HepG2 (cell line): ENCODE data around the gene ACACB. TPM values are rescaled to one million over a fixed set of nuclear protein-coding genes. Genes with fewer than 3 reads are reported as not detected.
A peak's percentile ranks its signal among the peaks of the same experiment; 100 is the strongest.

Experiments
- ATAC-seq: fragments of 200-7000 bp; cut with Tn5 transposase; 3 replicates; pipeline ENCODE4 v1.9.1; 2020; ENCODE audit warnings: mild to moderate bottlenecking, moderate library complexity
- BruUV-seq: library from RNA; stranded (reverse); fragments of 400-500 nt; replicated peaks from 2 replicates; lab custom pipeline; 2021; lab: Mats Ljungman, UMichigan
- CTCF ChIA-PET: fragments of 300-600 bp; formaldehyde crosslinking; extraction: SDS; loops from one replicate; lab custom pipeline; 2021; ENCODE audit warnings: low total read pairs, inconsistent platforms, low intra/inter-chr PET ratio; lab: Yijun Ruan, JAX
- POLR2A ChIA-PET: fragments of 350-600 bp; sonication (Branson Sonifier 250); formaldehyde crosslinking; loops from one replicate; lab custom pipeline; 2020; ENCODE audit warnings: antibody characterized with exemption, inconsistent platforms; lab: Yijun Ruan, JAX
- DNase-seq: peaks from one replicate; pipeline ENCODE4 v3.0.0-alpha.2; 2015; ENCODE audit warnings: low spot score
- FAIRE-seq: peaks from 3 replicates; lab custom pipeline; 2011; peaks lifted over from hg19 to GRCh38; lab: Jason Lieb, UNC
- H2AFZ ChIP-seq: one replicate; pipeline ENCODE4 v1.6.1; 2011; ENCODE audit warnings: low read length, inconsistent platforms
- H3K27ac ChIP-seq: fragments of 300-600 bp; 3 replicates; pipeline ENCODE4 v1.8.0; 2011; ENCODE audit warnings: mixed run types, mild to moderate bottlenecking, mixed read lengths, low read length, inconsistent platforms; ENCODE audit not compliant: insufficient read depth; ENCODE audit errors: extremely low read length
- H3K27me3 ChIP-seq, 2 experiments: fragments of 200-600 bp in 1 of 2; 2 replicates in 1 of 2; 3 replicates in 1 of 2; pipeline versions ENCODE4 v1.6.0 to v1.8.0; 2011; ENCODE audit warnings: low read length in 2 of 2, mild to moderate bottlenecking in 2 of 2, moderate library complexity in 2 of 2, inconsistent platforms in 1 of 2; ENCODE audit not compliant: insufficient read depth in 2 of 2, control insufficient read depth in 1 of 2
- H3K36me3 ChIP-seq, 2 experiments: fragments of 200-600 bp in 1 of 2; replicated peaks in 1 of 2; 2 replicates in 1 of 2; 3 replicates in 1 of 2; pipeline versions ENCODE4 v1.5.1 to v1.8.0; 2011; ENCODE audit warnings: low read length in 2 of 2, inconsistent platforms in 1 of 2; ENCODE audit not compliant: insufficient read depth in 2 of 2, control insufficient read depth in 1 of 2
- H3K4me1 ChIP-seq: 2 replicates; pipeline ENCODE4 v1.5.1; 2012; ENCODE audit warnings: low read length, inconsistent platforms; ENCODE audit not compliant: insufficient read depth
- H3K4me2 ChIP-seq: 2 replicates; pipeline ENCODE4 v1.6.0; 2011; ENCODE audit warnings: low read depth, low read length, inconsistent platforms
- H3K4me3 ChIP-seq, 3 experiments: fragments of 200-600 bp in 1 of 3; sonication (generic), shearing (Covaris generic) in 1 of 3; replicated peaks in 1 of 3; 2 replicates each; pipeline ENCODE4 v1.5.1; 2011 to 2016; ENCODE audit warnings: low read length in 3 of 3, inconsistent platforms in 2 of 3, low read depth in 2 of 3, mild to moderate bottlenecking in 2 of 3, control low read depth in 1 of 3, mixed read lengths in 1 of 3; ENCODE audit not compliant: insufficient read depth in 1 of 3
- H3K79me2 ChIP-seq: one replicate; pipeline ENCODE4 v1.6.1; 2011; ENCODE audit warnings: low read length, inconsistent platforms; ENCODE audit not compliant: insufficient read depth
- H3K9ac ChIP-seq: 2 replicates; pipeline ENCODE4 v1.6.0; 2011; ENCODE audit warnings: mild to moderate bottlenecking, low read depth, low read length, inconsistent platforms; ENCODE audit not compliant: insufficient read depth
- H3K9me3 ChIP-seq: 2 replicates; pipeline ENCODE4 v1.5.1; 2012; ENCODE audit warnings: mild to moderate bottlenecking, low read length
- H4K20me1 ChIP-seq: 2 replicates; pipeline ENCODE4 v1.6.0; 2011; ENCODE audit warnings: inconsistent platforms, mild to moderate bottlenecking, low read length, moderate library complexity; ENCODE audit not compliant: insufficient read depth
- PHF5A ChIP-seq: IDR thresholded peaks from one replicate; pipeline ENCODE4 v1.6.1; 2018; ENCODE audit warnings: low read depth, missing genetic modification reagents; ENCODE audit not compliant: unreplicated experiment
- ZMYM4 ChIP-seq: sonication (generic); formaldehyde crosslinking; IDR thresholded peaks from 2 replicates; pipeline ENCODE4 v1.8.1; 2023; ENCODE audit warnings: mild to moderate bottlenecking, missing genetic modification reagents
- ZNF121 ChIP-seq: sonication (generic); formaldehyde crosslinking; IDR thresholded peaks from 2 replicates; pipeline ENCODE4 v1.5.0; 2020; ENCODE audit warnings: mild to moderate bottlenecking, missing genetic modification reagents
- ZNF317 ChIP-seq: sonication (generic); formaldehyde crosslinking; IDR thresholded peaks from 2 replicates; pipeline ENCODE4 v1.5.0; 2020; ENCODE audit warnings: mild to moderate bottlenecking, missing genetic modification reagents
- WGBS: methylation state at CpG from one replicate; pipeline ENCODE4 v1.1.6; 2017; ENCODE audit warnings: low lambda C conversion rate; 5-methylcytosine and 5-hydroxymethylcytosine counted together
- in situ Hi-C: cut with HindIII; loops from 2 replicates; pipeline ENCODE4 v1.10.0; 2017; ENCODE audit warnings: low pct_unique_long_range_greater_than_20kb; ENCODE audit not compliant: extremely low pct_ligation_motif_present
- intact Hi-C: fragments of 100-400 bp; cut with micrococcal nuclease; formaldehyde crosslinking; loops from one replicate; pipeline ENCODE4 v1.10.0; 2022; ENCODE audit not compliant: unreplicated experiment
- polyA plus RNA-seq, 8 experiments: library from polyadenylated mRNA; depleted of rRNA in 3 of 8; stranded (reverse) in 7 of 8; unstranded in 1 of 8; fragments of >200 nt; fragmentation: Illumina TruSeq in 4 of 8; extraction: Trizol in 4 of 8; gene quantifications; 2 replicates each; pipeline versions ENCODE4 v1.2.1 to v1.2.3, GENCODE V29; 2011 to 2016; ENCODE audit warnings: low read depth in 4 of 8, missing spikeins in 1 of 8, mixed read lengths in 1 of 8; ENCODE audit not compliant: insufficient read depth in 1 of 8
- total RNA-seq, 5 experiments: library from RNA; depleted of rRNA; stranded (reverse); fragments of >200 nt; fragmentation: Illumina TruSeq; extraction: Trizol; gene quantifications; 2 replicates each; pipeline ENCODE4 v1.2.3, GENCODE V29; 2016; ENCODE audit warnings: low read depth in 1 of 5

ACACB gene
- total and polyA plus RNA-seq, 2 of the 13 experiments (the other 11 are each of a cell fraction or from before 2014, with no cell fraction given) = 6.2 to 8.6 TPM

DNA sequence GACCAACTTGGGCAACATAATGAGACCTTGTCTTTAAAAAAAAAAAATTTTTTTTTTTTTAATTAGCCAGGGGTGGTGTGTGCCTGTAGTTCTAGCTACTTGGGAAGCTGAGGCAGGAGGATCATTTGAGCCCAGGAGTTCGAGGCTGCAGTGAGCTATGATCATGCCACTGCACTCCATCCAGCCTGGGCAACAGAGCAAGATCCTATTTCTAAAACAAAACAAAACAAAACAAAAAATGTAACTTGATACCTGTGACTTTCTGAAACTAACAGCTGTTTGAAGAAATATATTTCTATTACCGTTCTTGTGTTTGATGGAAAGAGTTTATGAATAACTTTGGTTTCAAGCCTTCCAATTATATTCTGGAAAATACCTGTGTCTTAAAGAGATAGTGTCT, 1.7 kb upstream of the ACACB start:
- Histone ChIP-seq H3K79me2 (peaks cover 13% of the 10 kb centered on the region), H3K4me1 (peaks cover 89% of the 10 kb centered on the region), H3K9me3 (no peaks in the 10 kb centered on the region), H3K4me2 (peak overlapping the region; percentile 93), H3K4me3 (peak overlapping the region in 1 of 3 experiments; percentile 65; a peak in 1 of 6 replicates), H3K9ac (no peak overlapping the region), H3K27ac (peak overlapping the region; percentile 97), H3K36me3 (no peaks in the 10 kb centered on the region; a peak in 2 of 5 replicates), H3K27me3 (no peaks in the 10 kb centered on the region), H4K20me1 (no peaks in the 10 kb centered on the region), H2AFZ (no peak overlapping the region)
- in situ Hi-C loops = no loop called here
- DNase-seq (no peak), ATAC-seq (no peak), FAIRE-seq (no peak)
- CTCF ChIA-PET = no interaction called here
- 87% methylated on average over 2 of the region's 2 CpGs for WGBS
- BruUV-seq = no TSS peak
- intact Hi-C loops = loop anchor here (5.0 kb wide), 2 partner anchors 38 to 133 kb away; no protein-coding TSS in a partner anchor
- POLR2A ChIA-PET = interaction anchor here (1.0 kb wide), 1 partner anchor 16 kb away, joined by 3 read pairs; no protein-coding TSS in a partner anchor
- peak; percentile 87; the same call in 1 of the 2 replicates for TF ChIP-seq ZNF121 (CRISPR knock-in tag)
- TF ChIP-seq PHF5A (CRISPR knock-in tag) = no peak

DNA sequence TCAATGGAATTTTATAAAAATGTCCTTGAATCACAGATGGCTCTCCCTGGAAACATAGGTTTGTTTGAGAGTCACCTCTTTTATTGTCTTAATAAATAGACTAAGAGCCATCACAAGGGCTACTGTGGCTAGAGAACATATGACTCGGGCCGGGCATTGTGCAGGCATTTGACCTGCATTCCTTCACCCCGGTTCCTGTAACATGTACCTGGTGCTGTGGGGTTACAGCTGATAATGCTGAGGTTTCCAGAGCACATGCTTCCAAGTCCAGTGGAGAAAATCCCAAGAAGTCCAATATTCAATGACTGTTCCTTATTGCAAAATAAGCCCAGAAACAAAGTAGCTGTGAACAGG, 1.0 kb upstream of the ACACB start:
- TSS peak; percentile 94 for BruUV-seq

More for the DNA sequence above, 1.0 kb upstream of the ACACB start:
- peak overlapping the region; percentile 80 for H3K9ac ChIP-seq
- peaks cover 85% of the 10 kb centered on the region for H3K4me1 ChIP-seq
- ChIA-PET POLR2A (interaction anchor here (1.0 to 3.2 kb wide), 13 partner anchors 14 to 553 kb away, joined by 3 to 22 read pairs (median 4); partner anchors contain the start of gene ISCU), CTCF (no interaction called here)
- H3K4me2 ChIP-seq = peak overlapping the region; percentile 93
- ATAC-seq (peak; percentile 3; the same call in 1 of the 3 replicates), FAIRE-seq (no peak), DNase-seq (peak; percentile 28)
- TF ChIP-seq ZNF317 = 0 out of 2 replicates have a peak, but pooled peaks have one; percentile 49
- no peak for TF ChIP-seq ZMYM4 (CRISPR knock-in tag)
- intact Hi-C loops = loop anchor here (5.0 kb wide), 2 partner anchors 37 to 132 kb away; no protein-coding TSS in a partner anchor
- H3K79me2 ChIP-seq = peaks cover 13% of the 10 kb centered on the region
- H3K9me3 ChIP-seq = no peaks in the 10 kb centered on the region
- H2AFZ ChIP-seq = no peak overlapping the region
- 12% methylated on average over 3 of the region's 3 CpGs for WGBS
- peak overlapping the region; percentile 38 to 65 (median 52); a peak in 5 of 6 replicates for H3K4me3 ChIP-seq
- H4K20me1 ChIP-seq = no peaks in the 10 kb centered on the region
- in situ Hi-C loops = no loop called here
- no peaks in the 10 kb centered on the region; a peak in 2 of 5 replicates for H3K36me3 ChIP-seq
- no peaks in the 10 kb centered on the region for H3K27me3 ChIP-seq
- H3K27ac ChIP-seq = peak overlapping the region; percentile 97
